NB4 (cell line): Measurements from ENCODE around the gene ATXN1.

Experiments
- MYC ChIP-seq: IDR thresholded peaks from 2 replicates; pipeline ENCODE4 v1.6.1; 2011; ENCODE audit warnings: low read depth, low read length
- POLR2A ChIP-seq: IDR thresholded peaks from 2 replicates; pipeline ENCODE4 v1.6.1; 2011; ENCODE audit warnings: mild to moderate bottlenecking; ENCODE audit not compliant: insufficient read length; ENCODE audit errors: extremely low read depth
- TF ChIP-seq, protein P1 (sequence below): IDR thresholded peaks from one replicate; pipeline ENCODE4 v1.5.1; 2012; ENCODE audit warnings: low read depth, low read length
- TF ChIP-seq, protein P2 (sequence below): IDR thresholded peaks from 2 replicates; pipeline ENCODE4 v1.6.1; 2011; ENCODE audit warnings: low read depth, low read length

DNA sequence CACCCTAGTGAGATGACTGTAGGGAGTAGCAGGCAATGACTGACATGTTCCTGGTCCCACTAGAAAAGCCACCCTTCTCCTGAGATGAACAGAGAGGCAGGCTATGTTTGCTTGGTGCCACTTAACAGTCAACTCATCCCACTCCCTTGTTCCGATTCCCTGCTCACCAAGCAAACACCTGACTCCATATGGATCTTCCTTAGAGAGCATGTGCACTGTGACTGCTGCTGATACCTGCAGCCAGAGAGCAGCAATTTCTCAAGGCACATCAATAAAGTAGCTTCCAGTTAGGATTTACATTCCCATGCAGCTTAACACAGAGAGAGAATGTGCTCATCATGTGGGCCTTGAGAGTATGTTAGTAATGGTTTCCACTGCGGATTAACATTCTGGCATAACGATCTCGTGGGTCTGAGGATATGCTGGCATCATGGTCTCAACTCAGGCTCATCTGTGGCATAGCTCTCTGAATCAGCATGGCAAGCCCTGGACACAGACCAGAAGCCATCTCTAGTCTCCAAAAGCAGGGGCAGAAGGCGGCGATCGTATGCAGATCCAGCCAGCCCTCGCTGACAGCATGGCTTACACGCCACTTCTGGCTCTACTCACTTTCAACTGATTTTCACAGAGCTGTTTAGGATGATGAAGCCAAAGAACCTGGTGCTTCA, 43.9 kb downstream of the ATXN1 start:
- TF ChIP-seq POLR2A, result no peak
- TF ChIP-seq, protein P1, sequence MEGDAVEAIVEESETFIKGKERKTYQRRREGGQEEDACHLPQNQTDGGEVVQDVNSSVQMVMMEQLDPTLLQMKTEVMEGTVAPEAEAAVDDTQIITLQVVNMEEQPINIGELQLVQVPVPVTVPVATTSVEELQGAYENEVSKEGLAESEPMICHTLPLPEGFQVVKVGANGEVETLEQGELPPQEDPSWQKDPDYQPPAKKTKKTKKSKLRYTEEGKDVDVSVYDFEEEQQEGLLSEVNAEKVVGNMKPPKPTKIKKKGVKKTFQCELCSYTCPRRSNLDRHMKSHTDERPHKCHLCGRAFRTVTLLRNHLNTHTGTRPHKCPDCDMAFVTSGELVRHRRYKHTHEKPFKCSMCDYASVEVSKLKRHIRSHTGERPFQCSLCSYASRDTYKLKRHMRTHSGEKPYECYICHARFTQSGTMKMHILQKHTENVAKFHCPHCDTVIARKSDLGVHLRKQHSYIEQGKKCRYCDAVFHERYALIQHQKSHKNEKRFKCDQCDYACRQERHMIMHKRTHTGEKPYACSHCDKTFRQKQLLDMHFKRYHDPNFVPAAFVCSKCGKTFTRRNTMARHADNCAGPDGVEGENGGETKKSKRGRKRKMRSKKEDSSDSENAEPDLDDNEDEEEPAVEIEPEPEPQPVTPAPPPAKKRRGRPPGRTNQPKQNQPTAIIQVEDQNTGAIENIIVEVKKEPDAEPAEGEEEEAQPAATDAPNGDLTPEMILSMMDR, result no peak
- TF ChIP-seq, protein P2, sequence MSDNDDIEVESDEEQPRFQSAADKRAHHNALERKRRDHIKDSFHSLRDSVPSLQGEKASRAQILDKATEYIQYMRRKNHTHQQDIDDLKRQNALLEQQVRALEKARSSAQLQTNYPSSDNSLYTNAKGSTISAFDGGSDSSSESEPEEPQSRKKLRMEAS, result no peak
- no peak for TF ChIP-seq MYC
